Measurements from ENCODE around the gene TIFAB.

GRCh38 chr5:135402031-135402430 lies 50.1 kb downstream of the TIFAB start:
- no peak for TF ChIP-seq CTCF (IDR thresholded peaks at IDR 0.05)
- no peak for TF ChIP-seq POLR2A (IDR thresholded peaks at IDR 0.05)

Measured in thyroid gland (tissue), 4 donors.